ENCODE data around the gene MAST4.
A peak's percentile ranks its signal among the peaks of the same experiment; 100 is the strongest.

Gene MAST4

DNA sequence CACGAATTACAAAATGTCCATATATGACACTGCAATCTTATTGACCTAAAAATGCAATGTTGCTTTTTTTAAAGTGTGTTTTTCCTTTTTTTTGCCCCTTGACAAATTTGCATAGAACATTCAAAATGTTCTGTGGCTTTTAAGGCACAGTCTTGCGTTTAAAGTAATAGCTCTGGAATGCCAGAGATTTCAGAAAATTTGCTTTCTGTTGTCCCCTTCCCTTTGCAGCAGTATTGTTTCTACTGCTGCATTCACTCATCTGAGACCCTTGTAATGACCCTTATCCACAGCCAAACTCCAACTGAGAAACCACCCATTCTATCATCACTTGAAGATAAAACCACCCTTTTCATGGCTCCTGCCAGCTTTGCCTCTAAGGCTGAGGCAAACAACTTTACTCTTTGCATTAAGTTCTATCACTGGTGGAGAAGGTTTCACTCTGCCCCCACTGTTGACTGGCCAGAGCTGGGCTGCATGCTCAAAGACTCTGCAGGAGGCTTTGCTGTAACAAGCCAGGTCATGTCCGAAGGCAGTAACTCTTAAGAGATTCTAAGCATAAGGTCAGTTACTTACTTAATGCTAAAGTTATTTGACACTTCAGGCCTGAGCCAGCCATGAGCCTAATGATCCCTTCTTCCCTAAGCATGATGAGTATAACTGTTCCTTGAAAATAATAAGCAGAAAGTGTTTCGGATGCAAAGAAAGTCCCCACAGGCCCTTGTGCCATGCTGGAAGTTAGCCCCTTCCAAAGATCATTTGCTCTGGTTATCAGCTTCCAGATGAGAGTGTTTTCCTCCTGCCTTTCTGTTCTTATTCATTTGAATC, 498.5 kb downstream of the MAST4 start:
- TF ChIP-seq CTCF (IDR thresholded peaks at IDR 0.05; ENCODE audit: low read depth, low read length, missing control alignments) = no peak
- peak; percentile 90 for DNase-seq (ENCODE audit: low read depth)
- in situ Hi-C loops (cut with HindIII; ENCODE audit: low sequenced_read_pairs) = no loop called here
- no peak overlapping the region for H3K4me3 ChIP-seq (ENCODE audit: low read depth, low read length)

DNA sequence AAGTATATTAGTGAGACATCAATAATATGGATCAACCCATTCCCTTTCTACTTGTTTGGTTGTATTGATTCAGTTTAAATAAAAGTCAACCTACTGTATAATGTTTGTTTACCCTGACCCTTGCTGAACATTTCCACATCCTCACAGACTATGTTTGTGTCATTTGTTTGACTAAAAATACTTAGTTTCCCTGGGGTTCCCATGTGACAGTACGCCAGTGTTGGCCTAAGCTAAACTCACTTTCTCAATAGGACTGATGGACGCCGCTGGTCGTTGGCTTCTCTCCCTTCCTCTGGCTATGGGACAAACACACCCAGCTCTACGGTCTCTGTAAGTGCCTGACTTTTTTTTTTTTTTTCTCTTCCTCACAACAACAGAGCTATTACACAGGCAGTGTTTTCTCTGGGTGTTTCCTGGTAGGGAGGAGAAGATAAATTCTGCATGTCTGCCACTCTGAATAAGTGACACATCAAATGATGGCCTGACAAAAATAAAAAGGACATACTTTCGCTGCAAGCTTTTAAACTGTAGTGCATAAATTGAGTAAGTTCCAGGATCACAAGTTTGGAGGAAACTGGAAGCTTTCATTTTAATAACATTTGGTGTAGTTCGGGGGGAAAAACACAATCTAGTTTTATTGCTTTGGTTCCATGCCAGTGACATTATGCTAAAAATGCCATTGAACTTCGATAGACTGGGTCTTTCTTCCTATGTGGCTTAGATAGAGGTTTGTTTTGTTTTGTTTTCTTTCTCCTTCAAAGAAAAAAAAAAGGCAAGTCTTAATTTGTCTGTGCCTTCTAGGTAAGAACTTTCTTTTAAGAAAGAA, 499.4 kb downstream of the MAST4 start:
- no peak for DNase-seq (ENCODE audit: low read depth)
- H3K4me3 ChIP-seq (ENCODE audit: low read depth, low read length) = no peak overlapping the region
- in situ Hi-C loops (cut with HindIII; ENCODE audit: low sequenced_read_pairs) = no loop called here
- no peak for TF ChIP-seq CTCF (IDR thresholded peaks at IDR 0.05; ENCODE audit: low read depth, low read length, missing control alignments)

- no peak overlapping the region for H3K4me3 ChIP-seq (ENCODE audit: low read depth, low read length)
- no peak for TF ChIP-seq CTCF (IDR thresholded peaks at IDR 0.05; ENCODE audit: low read depth, low read length, missing control alignments)
- in situ Hi-C loops (cut with HindIII; ENCODE audit: low sequenced_read_pairs) = no loop called here
- DNase-seq (ENCODE audit: low read depth) = no peak
Observed at GRCh38 chr5:67098656-67099055, 502.5 kb downstream of the MAST4 start.

DNA sequence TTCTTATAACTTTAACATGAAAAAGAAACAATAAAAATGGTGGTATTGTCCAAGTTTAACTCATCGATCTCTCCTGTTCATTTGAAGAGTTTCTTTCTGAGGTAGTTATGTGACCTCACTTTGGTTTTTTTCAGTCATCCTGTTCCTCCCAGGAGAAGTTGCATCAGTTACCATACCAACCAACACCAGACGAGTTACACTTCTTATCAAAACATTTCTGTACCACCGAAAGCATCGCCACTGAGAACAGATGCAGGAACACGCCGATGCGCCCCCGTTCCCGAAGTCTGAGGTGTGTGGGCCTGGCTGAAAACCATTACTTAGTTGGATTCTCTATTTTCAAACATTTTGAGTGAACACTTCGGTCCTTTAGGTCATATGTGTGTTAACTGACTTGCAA, 504.1 kb downstream of the MAST4 start:
- H3K4me3 ChIP-seq (ENCODE audit: low read depth, low read length) = no peak overlapping the region
- in situ Hi-C loops (cut with HindIII; ENCODE audit: low sequenced_read_pairs) = no loop called here
- no peak for TF ChIP-seq CTCF (IDR thresholded peaks at IDR 0.05; ENCODE audit: low read depth, low read length, missing control alignments)

GRCh38 chr5:67102708-67103107, 506.5 kb downstream of the MAST4 start:
- in situ Hi-C loops (cut with HindIII; ENCODE audit: low sequenced_read_pairs) = no loop called here
- DNase-seq (ENCODE audit: low read depth) = no peak
- H3K4me3 ChIP-seq (ENCODE audit: low read depth, low read length) = no peak overlapping the region
- no peak for TF ChIP-seq CTCF (IDR thresholded peaks at IDR 0.05; ENCODE audit: low read depth, low read length, missing control alignments)

More for the DNA sequence above, 504.1 kb downstream of the MAST4 start:
- no peak for DNase-seq (ENCODE audit: low read depth)

- no peak for DNase-seq (ENCODE audit: low read depth)
- TF ChIP-seq CTCF (IDR thresholded peaks at IDR 0.05; ENCODE audit: low read depth, low read length, missing control alignments) = no peak
- no peak overlapping the region for H3K4me3 ChIP-seq (ENCODE audit: low read depth, low read length)
- in situ Hi-C loops (cut with HindIII; ENCODE audit: low sequenced_read_pairs) = no loop called here
Observed at GRCh38 chr5:67104859-67105258, 508.7 kb downstream of the MAST4 start.
